ENCODE measurements around the gene LRG1.

The LRG1 gene

DNA sequence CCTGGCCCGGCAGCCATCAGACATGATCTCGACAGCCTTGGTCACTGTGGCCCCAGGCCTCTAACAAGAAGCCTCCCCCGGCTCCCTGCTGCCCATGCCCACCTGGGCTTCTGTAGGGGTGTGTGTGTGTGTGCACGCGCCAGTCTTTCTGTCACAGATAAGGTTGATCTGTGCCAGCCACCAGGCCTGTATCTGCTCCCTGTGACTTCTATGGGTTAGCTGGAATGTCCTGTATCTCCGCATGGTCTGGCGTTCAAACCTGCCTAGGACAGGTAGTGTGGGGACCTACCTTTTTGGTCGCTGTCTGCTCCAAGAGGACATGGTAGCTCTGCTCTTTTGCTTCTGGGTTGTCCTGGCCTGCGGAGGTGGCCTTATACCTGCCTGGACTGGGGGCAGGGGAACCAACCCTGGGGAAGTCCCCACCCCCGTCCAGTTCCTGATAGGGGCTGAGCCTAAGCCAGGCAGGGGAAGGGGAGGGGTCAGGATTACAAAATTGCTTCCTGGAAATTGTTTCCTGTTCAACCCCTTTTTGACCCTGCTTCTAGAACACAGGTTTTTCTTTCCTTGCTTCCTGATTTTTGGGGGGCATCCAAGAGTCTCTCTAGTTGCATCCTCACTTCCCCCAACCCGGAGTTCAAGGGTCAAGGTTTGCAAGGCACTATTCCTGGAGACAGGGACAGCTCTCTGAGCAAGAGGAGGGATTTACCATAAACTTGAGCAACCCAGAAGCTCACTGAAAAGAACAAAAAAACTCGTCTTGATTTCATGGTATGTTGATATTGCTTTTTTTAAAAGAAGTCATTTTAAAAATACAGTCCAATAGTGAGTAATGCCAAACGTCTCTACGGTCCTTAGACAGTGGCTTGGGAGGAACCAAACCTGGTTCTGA is at the start of gene LRG1:
TSS of gene LRG1 (minus strand) at position 344 of the 889 bp plus-strand sequence. CDS start at position 321, 23 bp downstream.
- DNase-seq = peak in 1 of 2 experiments; percentile 18

- DNase-seq = no peak
These were observed 48.5 kb upstream of the LRG1 start for GRCh38 chr19:4588291-4588761.

- DNase-seq = no peak
These were observed 47.7 kb upstream of the LRG1 start for GRCh38 chr19:4587527-4587926.

- DNase-seq = no peak
These were observed 46.9 kb upstream of the LRG1 start for GRCh38 chr19:4586691-4587090.

GRCh38 chr19:4586245-4586644 is 46.4 kb upstream of the LRG1 start:
- no peak for DNase-seq

GRCh38 chr19:4585556-4585955 is 45.7 kb upstream of the LRG1 start:
- no peak for DNase-seq

GRCh38 chr19:4584670-4585460 is 45.0 kb upstream of the LRG1 start:
- DNase-seq = no peak

GRCh38 chr19:4583961-4584669 is 44.3 kb upstream of the LRG1 start:
- DNase-seq = peak; percentile 39 to 53

GRCh38 chr19:4582980-4583842 is 43.4 kb upstream of the LRG1 start:
- DNase-seq = no peak

DNA sequence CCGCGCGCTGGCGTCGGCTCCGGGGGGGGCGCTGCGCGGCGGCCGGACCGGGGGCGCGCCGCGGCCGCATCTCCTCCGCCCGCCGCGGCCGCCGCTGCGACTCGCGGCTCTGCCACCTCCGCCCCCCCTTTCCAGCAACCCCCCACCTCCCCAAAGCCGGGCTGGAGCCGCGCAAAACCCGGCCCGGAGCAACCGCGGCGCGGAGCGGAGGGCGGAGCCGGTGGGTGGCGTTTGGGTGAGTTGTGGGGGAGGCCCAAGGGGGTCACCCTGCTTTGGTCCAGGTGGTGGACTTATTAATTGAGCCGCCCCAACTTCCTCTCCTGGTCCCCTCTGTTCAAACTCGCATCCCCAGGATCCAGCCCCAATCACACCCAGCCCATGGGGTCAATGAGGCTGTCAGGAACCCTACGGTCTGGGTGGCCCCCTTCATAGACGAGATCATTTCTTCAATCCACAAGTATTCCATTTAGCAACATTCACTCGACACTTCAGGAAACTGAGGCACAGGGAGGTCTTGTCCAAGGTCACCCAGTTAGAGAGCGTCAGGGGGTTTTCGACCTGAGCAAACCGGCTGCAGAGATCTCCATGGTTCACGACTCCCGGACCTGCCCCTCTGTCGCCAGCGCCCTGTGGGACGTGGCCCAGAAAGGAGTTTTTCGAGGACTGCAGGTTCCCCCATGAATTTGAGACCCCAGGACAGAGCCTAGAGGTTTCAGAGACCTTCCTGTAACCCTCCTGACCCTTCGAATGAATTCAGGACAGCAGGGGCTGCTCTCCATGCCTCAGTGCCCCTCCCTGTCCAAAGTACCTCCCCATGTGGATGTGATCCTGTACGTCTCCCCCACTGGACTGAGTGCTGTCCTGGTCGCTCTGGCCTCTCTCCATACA is 42.1 kb upstream of the LRG1 start:
- peak in 1 of 2 experiments; percentile 19 for DNase-seq

DNA sequence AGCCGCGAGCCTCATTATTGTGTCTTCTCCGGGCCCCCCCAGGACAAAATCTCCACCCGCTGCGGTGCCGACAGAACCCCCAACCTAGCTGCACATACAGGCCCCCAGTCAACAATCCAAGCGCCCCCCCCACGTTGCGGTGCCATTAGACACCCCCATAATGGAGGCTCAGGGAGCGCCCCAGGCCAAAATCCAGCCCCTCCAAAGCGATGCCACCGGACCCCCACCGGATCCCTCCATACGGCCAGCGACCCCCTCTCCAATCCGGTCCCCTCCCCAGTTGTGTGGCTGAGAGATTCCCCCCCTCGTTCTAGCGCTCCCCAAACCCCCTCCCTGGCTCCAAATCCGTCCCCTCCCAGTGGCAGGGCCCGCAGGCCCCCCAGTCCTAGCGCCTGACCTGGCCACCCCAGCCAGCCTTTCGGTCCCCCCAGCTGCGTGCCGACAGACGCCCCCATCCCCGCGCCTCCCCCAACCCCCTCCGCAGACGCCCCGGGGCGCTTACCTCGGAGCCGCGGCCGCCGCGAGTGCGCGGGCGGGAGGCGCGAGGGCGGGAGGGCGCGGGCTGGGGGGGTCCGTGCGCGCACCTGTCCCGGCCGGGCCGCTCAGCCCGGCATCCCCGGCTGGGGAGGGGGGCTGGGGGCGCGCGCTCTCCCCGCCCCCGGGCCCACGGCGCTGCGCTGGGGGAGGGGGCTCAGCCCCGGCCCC is 41.3 kb upstream of the LRG1 start:
- DNase-seq = no peak

DNA sequence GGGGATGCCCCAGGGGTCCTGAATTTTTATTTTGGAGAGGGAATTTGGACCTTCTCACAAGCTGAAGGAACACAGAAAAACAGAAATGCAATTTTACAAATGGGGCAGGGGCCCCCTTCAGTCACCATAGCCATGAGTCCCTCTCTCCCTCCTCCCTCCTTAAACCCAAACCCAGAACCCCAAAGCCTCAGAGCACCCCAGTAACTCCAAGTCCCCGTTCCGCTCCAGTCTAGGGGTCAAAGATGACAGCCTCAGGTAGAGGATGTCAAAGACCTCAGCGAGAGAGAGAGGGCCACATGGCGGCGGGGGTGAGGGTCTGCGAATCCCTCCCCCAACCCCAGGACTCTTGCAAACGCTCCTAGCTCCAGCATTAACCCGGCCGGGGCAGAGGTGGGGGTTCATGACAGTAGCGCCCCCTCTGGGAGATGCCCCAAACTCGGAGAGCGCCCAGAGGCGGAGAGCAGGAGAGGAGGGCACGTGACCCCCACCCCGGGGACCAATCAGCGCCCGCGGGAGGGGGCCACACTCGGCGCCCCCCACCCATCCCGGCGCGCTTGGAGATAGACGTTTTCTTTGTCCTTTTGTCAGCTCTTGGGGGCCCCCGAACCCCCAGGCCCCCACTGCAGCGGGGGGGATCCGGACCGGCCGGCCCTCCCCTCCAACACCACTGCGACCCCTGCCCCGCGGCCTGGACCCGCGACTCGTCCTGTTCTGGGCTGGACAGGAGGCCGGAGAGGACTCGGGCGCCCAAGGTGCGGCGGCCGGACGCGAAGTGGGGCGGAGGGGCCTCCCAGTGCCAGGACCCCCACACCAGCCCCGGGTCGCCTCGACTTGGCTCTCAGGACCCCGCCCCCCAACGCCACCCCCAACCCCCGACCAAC is 40.4 kb upstream of the LRG1 start:
- no peak for DNase-seq

DNA sequence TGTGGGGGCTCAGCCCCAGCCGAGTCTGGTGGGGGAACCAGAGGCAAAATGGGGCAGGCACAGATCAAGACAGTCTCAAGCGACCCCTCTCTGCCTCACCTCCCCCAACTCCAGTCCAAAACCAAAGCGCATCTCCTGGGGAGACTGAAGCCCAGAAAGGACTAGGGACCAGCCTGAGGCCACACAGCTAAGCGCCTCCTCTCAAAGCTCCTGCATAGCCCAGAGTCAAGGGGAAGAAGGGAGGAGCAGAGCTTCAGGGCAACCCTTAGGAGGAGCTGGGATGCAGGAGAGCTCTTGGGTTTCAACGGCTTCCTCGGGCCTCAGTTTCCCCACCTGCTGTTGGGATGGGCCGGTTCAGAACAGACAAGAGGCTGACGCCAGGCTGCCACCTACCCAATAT is 39.6 kb upstream of the LRG1 start:
- no peak for DNase-seq

DNA sequence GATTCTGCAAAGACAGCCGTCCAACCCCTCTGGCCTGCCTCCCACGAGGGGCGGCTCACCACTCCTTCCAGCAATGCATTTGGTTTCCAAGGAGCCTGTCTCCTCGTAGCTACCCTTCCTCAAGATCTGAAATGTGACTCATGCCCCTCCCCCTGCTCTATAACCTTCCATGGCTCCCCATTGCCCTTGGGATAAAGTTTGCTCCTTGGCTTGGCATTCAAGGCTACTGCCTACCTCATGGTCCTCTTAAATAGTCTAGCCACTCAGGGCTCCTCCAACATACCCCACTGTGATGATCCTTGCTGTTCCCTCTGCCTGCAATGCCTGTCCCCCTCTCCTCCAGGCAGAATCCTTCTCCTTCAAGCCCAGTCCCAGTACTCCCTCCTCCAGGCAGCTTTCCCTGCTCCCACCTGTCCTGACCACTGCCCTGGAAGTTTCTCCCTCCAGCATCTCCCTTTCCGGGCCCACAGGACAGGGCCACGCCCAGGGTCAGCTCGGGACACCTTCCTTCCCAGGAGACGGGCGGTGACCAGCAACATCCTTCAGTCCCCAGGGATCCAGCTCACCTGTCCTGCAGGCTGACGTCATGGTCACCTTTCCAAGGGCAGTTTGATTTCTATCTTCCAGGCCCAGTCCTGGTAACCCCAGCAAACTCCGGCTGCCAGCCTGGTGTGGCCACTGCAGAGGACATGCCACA is 38.9 kb upstream of the LRG1 start:
- no peak for DNase-seq

DNA sequence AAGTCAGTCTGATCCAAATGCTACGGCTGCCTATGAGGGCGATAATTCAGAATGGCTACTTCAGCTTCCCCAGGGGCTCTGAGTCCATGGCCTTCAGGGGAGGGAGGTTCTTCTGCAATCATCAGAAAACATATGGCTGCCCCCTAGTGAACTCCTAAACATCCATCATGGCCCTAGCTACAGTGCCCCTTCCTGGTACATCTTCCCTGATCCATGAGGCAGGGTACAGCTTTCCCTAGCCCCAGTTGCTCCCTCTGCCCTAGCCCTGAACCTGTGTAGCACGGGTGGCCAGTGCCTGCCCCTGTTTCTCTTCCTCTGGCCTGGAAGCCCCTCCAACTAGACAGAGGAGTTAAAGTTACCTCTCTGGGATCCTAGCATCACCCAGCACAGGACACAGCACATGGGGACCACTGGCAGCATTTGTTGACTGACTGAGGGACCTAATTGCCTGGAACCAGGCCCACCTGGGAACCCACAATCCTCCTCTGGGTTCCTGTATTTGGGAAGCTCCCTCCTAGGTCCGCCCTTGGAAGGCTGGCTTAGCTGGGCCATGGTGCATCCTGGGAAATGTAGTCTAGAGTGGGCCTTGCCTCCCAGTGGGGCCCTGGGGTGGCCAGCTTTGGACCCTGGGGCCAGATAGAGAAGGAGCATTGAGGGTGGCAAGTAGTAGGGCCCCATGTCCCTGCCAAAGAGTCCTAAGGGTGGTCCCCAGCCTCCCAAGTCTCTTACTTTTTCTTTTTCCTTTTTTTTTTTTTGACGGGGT is 37.4 kb upstream of the LRG1 start:
- DNase-seq = no peak

GRCh38 chr19:4576016-4576933 is 36.4 kb upstream of the LRG1 start:
- DNase-seq = peak; percentile 82 to 83

Data from activated CD4-positive, alpha-beta T cell treated with anti-CD3 and anti-CD28 coated beads, Interleukin-2, amount 50 U/mL, for 48 hours (primary cell).